ENCODE results near the gene WWOX. TPM values are rescaled to one million over a fixed set of nuclear protein-coding genes. Genes with fewer than 3 reads are reported as not detected.

WWOX gene
- total RNA-seq, 1 experiment from 2014 or later: 15.6 TPM

DNA sequence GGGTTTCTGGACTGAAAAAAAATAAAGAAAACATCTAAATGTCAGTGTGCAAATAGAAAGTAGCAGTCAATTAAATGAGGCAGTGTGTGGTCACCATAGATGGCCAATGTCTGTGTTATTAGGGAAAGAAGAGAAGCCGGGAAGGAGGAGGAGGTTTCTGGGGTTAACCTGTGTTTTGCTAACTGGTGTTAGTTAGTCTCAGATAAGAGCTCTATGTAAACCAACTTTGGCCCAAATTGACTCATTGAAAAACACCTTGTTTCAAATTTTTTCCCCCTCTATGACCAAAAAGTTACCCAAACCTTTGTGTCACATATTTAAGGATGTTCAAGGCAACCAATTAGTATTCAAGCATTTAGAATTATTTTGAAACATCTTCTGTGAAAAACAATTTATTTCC, 970.2 kb downstream of the WWOX start:
- Histone ChIP-seq H3K9me3 (ENCODE audit: control insufficient read depth, low read depth, low read length) (no peaks in the 10 kb centered on the region), H3K27me3 (ENCODE audit: insufficient read depth, low read length) (no peaks in the 10 kb centered on the region), H3K18ac (ENCODE audit: insufficient read length, low read depth, low read length) (no peak overlapping the region), H3K9ac (ENCODE audit: extremely low read depth, insufficient read length, low read length) (no peak overlapping the region), H2BK20ac (ENCODE audit: low read depth, low read length, poor library complexity, severe bottlenecking) (no peak overlapping the region), H3K4me2 (ENCODE audit: insufficient read depth, insufficient read length, low read length) (no peak overlapping the region), H3K4me1 (ENCODE audit: insufficient read depth, low read length) (no peaks in the 10 kb centered on the region), H3K79me2 (ENCODE audit: insufficient read depth, low read length) (no peaks in the 10 kb centered on the region), H3T11ph (ENCODE audit: low read length) (no peak overlapping the region), H2BK120ac (ENCODE audit: low read depth, low read length, poor library complexity, severe bottlenecking) (no peak overlapping the region), H3K27ac (ENCODE audit: insufficient read length, low read depth, low read length) (no peak overlapping the region), H3K23me2 (ENCODE audit: insufficient read length, low read depth, low read length, poor library complexity, severe bottlenecking) (no peaks in the 10 kb centered on the region), H3K56ac (ENCODE audit: insufficient read length, low read depth, low read length) (no peak overlapping the region), H2BK5ac (ENCODE audit: insufficient read length, low read length) (no peak overlapping the region), H2AK5ac (ENCODE audit: insufficient read length, low read length) (no peak overlapping the region), H3K79me1 (ENCODE audit: insufficient read depth, low read depth, low read length, poor library complexity, severe bottlenecking) (no peaks in the 10 kb centered on the region), H3K14ac (ENCODE audit: insufficient read depth, low read length) (no peak overlapping the region), H3K4ac (ENCODE audit: low read depth, low read length) (no peak overlapping the region), H4K8ac (replicated peaks; ENCODE audit: insufficient read length, low read depth, low read length) (no peak overlapping the region), H2AFZ (ENCODE audit: low read length) (no peak overlapping the region), H4K91ac (ENCODE audit: insufficient read length, low read depth, low read length) (no peak overlapping the region), H2BK15ac (ENCODE audit: low read depth, low read length) (no peak overlapping the region), H4K5ac (ENCODE audit: insufficient read length, low read depth, low read length) (no peak overlapping the region), H4K20me1 (ENCODE audit: control insufficient read depth, insufficient read depth, insufficient read length) (no peaks in the 10 kb centered on the region), H2BK12ac (ENCODE audit: insufficient read length, low read depth, low read length) (no peak overlapping the region), H3K23ac (ENCODE audit: insufficient read length, low read depth, low read length) (no peak overlapping the region)
- DNase-seq: no peak
- H3K4me1 Mint-ChIP-seq: peaks cover 21% of the 10 kb centered on the region in 2 experiments
- H3K36me3 Mint-ChIP-seq (ENCODE audit: insufficient read depth in 1 of 3, low read depth in 3 of 3): no peaks in the 10 kb centered on the region; a peak in 1 of 7 replicates
- no peak overlapping the region for H3K27ac Mint-ChIP-seq
- no CpG with 5 or more reads among the region's 1 CpG for WGBS (ENCODE audit: extremely low coverage, insufficient read length, low lambda C conversion rate)
- no peak overlapping the region for H3K4me3 Mint-ChIP-seq
- TF ChIP-seq, protein P1, sequence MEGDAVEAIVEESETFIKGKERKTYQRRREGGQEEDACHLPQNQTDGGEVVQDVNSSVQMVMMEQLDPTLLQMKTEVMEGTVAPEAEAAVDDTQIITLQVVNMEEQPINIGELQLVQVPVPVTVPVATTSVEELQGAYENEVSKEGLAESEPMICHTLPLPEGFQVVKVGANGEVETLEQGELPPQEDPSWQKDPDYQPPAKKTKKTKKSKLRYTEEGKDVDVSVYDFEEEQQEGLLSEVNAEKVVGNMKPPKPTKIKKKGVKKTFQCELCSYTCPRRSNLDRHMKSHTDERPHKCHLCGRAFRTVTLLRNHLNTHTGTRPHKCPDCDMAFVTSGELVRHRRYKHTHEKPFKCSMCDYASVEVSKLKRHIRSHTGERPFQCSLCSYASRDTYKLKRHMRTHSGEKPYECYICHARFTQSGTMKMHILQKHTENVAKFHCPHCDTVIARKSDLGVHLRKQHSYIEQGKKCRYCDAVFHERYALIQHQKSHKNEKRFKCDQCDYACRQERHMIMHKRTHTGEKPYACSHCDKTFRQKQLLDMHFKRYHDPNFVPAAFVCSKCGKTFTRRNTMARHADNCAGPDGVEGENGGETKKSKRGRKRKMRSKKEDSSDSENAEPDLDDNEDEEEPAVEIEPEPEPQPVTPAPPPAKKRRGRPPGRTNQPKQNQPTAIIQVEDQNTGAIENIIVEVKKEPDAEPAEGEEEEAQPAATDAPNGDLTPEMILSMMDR (conservative IDR thresholded peaks at IDR 0.05): no peak
- peaks cover 2% of the 10 kb centered on the region; the same call in 1 of the 2 replicates for H3K27me3 Mint-ChIP-seq (ENCODE audit: low read depth)
- H3K9me3 Mint-ChIP-seq: no peaks in the 10 kb centered on the region
